COLO668 (cell line): ENCODE data around the gene BDKRB2.

ENCODE experiments used
- DNase-seq: peaks from one replicate; lab custom pipeline; 2025; ENCODE audit not compliant: unreplicated experiment; lab: John Stamatoyannopoulos, UW

BDKRB2 gene

GRCh38 chr14:96197969-96198368 is 6.7 kb upstream of the BDKRB2 start:
- DNase-seq = no peak

DNA sequence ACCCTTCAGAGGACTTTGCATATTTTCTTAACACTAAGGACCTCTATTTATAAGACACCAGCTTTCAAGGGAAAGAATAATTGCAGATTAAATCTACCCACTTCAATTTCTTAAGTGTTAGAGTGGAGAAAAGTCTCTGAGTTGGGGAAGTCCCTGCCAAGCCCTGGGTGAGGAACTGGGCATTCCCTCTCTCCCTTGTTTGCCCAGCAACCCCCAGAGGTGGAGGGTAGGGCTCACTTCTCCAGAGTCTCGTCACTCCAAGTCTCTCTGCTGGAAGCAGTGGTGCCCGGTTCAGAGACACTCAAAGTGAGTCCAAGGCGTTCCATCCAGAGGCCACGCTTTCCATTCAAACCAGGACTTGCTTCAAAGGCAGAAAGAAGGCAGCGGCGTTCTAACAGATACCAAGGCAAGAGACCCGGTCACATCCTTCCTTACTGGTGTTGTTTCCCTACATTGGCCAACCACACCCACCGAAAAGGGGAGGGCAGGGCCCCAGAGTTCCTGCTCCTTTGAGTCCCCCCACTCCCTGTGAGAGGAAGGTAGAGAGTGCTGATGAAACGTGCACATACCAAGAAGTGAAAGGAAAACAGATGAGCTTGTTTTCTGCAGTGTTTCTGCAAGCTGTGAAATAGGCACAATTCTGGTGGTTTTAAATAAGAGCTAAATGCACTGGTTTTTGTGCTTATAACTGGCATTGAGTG is 6.1 kb upstream of the BDKRB2 start:
- no peak for DNase-seq

DNA sequence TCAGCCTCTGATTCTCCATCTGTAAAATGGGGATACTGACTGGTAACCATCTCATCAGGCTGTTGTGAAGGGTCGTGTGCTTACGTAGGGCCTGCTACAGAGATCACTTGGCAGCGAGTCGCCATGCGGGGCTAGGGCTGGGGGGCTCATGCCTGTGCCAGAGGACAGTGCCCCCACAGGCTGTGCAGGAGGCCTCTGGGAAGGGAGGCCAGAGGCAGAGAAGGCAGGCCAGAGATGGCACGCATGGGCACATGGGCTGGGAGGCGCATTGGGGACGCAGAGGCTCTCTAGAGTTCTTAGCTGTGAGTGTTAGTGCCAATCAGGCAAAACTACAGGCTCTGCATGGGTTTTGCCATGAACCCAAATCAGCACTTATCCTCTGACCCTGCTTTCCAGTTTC is 3.5 kb upstream of the BDKRB2 start:
- DNase-seq = no peak

DNA sequence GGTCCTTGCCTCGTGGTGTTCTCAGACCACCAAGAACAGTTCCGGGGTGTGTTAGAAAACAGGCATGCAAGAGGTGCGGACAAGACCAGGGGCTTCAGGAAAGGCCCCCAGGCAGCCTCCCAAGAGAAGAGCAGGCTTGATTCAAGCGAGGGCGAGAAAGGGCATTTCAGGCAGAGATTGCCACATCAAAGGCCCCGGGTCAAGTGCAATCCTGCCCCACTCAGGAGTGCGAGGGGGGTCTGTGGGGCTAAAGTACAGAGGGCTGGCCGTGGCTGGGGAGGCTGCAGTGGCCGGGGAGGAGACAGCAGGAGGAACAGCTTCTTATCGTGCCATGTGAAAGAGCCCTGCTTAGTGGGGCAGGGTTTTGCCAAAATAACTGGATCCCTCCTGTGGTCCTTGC is 2.7 kb upstream of the BDKRB2 start:
- DNase-seq = no peak

DNA sequence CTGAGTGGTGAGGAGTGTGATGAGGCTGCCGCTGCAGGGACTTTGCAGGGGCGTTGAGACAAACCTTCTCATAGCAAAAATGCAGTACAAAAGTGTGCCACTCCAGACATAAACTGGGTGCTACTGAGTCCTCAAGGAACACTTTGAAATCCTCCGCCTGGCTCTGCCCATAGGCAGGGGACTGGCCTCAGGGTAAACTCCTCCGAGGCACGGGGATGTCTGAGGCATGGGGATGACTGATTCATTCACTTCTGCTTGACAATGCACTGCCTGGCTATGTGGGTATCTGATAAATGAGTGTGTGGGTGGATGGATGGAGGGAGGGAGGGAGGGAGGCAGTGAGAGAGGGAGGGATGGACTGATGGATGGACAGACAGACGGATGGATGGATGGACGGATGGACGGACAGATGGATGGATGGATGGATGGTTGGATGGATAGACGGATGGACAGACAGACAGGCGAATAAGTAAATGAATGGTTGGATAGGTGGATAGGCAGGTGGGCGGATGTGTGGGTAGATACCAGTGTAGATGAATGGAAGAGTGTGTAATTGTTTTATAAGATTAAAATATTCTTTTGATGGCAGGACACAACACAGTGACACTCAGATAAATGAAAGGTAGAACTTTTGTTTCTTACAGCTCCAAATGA is 2.1 kb upstream of the BDKRB2 start:
- DNase-seq = no peak

GRCh38 chr14:96203116-96203515 is 1.5 kb upstream of the BDKRB2 start:
- no peak for DNase-seq

- DNase-seq = peak; percentile 60
Observed at GRCh38 chr14:96203635-96204034, 1.0 kb upstream of the BDKRB2 start.

DNA sequence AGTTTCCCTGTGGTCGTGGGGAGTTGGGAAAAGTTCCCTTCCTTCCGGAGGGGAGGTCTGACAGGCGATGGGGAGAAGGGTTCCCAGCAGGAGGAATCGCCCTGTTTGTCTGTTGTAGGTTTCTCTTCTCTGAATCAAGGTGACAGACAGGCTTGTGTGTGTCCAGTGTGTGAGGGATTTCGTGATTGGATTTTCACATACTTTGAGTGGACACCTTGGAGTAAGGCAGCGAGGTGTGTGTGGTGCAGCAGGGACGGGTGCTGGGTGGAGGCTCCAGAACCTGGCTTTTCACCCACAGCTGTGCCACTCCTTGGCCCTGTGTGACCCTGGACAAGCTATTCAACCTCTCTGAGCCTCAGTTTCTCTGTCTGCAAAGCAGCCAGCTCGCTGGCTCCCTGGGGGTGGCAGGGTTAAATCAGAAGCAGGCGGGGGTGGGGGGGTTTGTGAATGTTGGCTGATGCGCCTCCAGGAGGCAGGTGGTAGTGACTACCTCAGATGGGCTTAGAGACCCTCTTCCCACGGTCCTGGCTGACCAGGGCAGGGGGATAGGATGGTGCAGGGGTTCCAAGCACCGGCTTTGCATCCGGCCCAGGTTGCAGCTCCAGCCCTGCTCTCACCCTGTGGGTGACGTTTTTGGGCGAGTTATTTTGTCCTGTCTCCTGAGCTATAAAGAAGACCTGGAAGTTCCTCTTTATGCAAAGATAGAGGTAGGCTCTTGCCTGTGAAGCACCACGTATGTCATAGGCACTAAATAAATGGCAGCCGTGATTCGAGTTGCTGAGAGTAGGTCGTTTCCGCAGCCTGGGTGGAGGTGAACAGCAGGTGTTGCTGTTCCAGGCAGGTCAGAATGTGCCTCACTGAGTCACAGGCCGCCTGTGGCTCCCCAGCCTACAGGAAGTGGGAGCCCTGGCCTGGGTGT is 679 bp downstream of the BDKRB2 start:
- DNase-seq = peak; percentile 55

DNA sequence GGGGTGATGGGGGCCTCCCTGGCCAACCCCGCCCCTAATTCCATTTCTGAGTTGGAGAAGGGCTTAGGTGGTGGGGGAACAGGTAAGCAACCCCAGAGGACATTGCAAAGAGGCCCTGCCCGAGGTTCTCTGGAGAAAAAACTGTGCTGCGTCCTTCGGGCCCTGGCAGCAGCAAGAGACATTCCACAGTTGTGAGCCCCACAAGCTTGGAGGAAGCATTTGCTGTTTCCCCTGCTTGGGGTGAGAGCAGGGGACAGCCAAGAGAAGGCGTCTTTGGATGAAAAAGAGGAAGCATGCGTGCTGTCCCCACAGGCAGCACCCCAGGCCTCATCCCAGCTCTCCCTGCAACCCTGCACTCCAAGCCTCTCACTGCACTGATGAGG is 1.3 kb downstream of the BDKRB2 start:
- DNase-seq = no peak

- peak; percentile 26 for DNase-seq
Observed at GRCh38 chr14:96206461-96206860, 1.8 kb downstream of the BDKRB2 start.

GRCh38 chr14:96207686-96208085 is 3.0 kb downstream of the BDKRB2 start:
- DNase-seq = no peak

DNA sequence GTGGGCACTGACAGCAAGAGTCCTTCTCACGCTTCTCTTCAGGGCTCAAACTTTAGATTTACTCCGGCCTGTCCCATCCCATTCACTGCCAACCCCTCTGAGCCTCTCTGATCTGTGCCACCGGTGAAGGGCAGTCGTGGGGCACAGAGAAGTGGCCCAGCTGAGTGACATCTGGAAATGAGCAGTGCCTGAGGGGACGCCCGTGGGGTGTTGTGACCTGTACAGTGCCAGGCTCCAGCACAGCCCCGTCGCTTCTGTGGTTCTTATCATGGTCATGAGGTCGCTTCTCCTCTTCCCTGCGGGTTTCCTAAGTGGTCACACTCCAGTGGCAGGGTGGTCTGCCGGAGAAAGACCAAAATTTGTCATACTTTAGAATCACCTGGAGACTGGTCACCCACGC is 4.1 kb downstream of the BDKRB2 start:
- no peak for DNase-seq

DNA sequence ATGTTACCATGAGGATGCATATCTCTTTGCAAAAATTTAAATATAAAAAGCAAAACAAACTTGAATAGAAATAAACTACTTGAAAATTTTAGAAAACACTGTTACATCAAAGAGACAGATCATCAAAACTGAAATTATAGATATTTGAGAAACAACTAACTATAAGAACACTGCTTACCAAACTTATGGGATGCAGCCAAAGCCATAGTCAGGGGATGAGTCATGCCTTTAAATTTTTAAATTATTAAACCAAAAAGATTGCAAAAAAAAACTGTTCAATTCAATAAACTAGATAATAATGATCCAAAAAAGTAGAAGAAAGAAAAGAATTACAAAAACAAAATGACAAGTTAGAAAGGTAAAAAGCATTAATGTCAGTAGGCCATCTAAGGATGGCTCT is 7.5 kb downstream of the BDKRB2 start:
- DNase-seq = no peak

DNA sequence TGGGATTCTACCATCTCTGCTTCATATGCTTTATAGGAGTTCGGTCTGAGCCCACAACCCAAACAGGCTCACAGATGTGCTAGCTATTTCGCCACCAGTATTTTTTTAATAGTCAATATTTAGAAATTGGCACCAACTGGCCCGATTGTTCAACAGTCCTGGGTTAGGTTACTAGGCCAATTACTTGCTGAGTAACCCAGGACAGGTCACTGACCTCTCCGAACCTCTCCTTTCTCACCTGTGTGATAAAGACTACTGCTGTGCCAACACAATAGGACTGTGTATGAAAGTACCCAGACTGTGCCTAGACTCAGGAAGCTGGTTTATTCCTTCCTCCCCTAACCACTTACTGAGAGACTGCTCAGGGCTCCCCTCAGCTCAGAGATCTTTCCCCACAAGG is 8.3 kb downstream of the BDKRB2 start:
- DNase-seq = no peak

GRCh38 chr14:96213871-96214465 is 9.3 kb downstream of the BDKRB2 start:
- no peak for DNase-seq

GRCh38 chr14:96214793-96215192 is 10.2 kb downstream of the BDKRB2 start:
- DNase-seq = no peak

DNA sequence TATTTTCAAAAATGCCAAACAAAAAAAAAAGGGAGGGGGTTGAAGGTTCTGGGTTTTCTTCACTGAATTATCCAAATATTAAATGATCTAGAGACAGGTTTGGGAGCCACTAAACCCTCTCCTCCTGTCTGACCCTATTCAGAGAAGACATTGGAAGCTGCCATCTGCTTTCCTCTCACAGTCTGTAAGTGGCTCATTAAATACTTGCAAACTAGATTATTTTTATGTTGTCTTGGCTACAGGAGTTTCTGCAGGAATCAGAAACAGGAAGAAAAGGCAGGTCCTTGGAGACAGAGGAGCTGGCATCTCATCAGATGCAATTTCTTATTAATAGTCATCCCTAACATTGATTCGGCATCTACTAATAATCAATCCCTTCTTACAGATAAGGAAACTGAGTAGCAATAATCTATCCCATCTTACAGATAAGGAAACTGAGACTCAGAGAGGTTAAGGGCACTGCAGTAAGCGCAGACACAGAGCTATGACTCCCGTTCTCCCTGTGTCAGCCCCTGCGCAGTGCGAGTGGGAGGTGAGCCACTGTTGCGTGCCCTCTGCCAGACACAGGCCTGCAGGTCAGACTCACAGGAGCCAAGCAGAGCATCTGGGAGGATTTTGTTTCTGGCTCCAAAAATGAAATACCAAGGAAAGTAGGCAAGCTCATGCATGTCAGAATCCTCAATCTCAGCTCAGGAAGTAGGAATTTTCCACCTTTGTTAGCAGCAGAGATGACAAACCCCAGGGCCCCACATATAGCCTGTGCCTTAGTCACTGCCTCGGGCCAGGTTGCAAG is 11.0 kb downstream of the BDKRB2 start:
- DNase-seq = no peak

GRCh38 chr14:96216627-96217026 is 12.0 kb downstream of the BDKRB2 start:
- no peak for DNase-seq

GRCh38 chr14:96217376-96217913 is 12.8 kb downstream of the BDKRB2 start:
- peak; percentile 93 for DNase-seq

- DNase-seq = peak; percentile 22
Observed at GRCh38 chr14:96221109-96221650, 16.5 kb downstream of the BDKRB2 start.
